HFF-Myc (cell line): ENCODE measurements around the gene SLC2A9.

Source experiments
- DNase-seq: peaks from one replicate; pipeline ENCODE4 v3.0.0-alpha.2; 2011; ENCODE audit warnings: low read depth; ENCODE audit errors: extremely low read depth
- H3K4me3 ChIP-seq: replicated peaks from 2 replicates; pipeline ENCODE4 v1.5.1; 2011; ENCODE audit warnings: low read depth, mild to moderate bottlenecking, control low read depth, low read length
- CTCF ChIP-seq: IDR thresholded peaks from 2 replicates; pipeline ENCODE4 v1.5.1; 2012; ENCODE audit warnings: mild to moderate bottlenecking, low read depth, low read length, control low read depth; ENCODE audit errors: missing control alignments

The SLC2A9 gene

GRCh38 chr4:9954468-9954867, 66.8 kb downstream of the SLC2A9 start:
- no peak overlapping the region for H3K4me3 ChIP-seq
- TF ChIP-seq CTCF, result no peak
- DNase-seq, result no peak

- no peak overlapping the region for H3K4me3 ChIP-seq
- DNase-seq, result no peak
- TF ChIP-seq CTCF, result no peak
Measured at GRCh38 chr4:9953089-9953488, 68.2 kb downstream of the SLC2A9 start.

GRCh38 chr4:9952415-9952950, 68.8 kb downstream of the SLC2A9 start:
- TF ChIP-seq CTCF, result no peak
- no peak for DNase-seq
- H3K4me3 ChIP-seq, result no peak overlapping the region

- H3K4me3 ChIP-seq, result no peak overlapping the region
- TF ChIP-seq CTCF, result no peak
- DNase-seq, result no peak
Measured at GRCh38 chr4:9949573-9949972, 71.7 kb downstream of the SLC2A9 start.

- no peak overlapping the region for H3K4me3 ChIP-seq
- no peak for TF ChIP-seq CTCF
- DNase-seq, result no peak
Measured at GRCh38 chr4:9947168-9948062, 73.9 kb downstream of the SLC2A9 start.

- DNase-seq, result no peak
- TF ChIP-seq CTCF, result no peak
- no peak overlapping the region for H3K4me3 ChIP-seq
Measured at GRCh38 chr4:9946170-9946569, 75.1 kb downstream of the SLC2A9 start.
